Activated T-cell treated with anti-CD3 and anti-CD28 coated beads for 24 hours (primary cell): ENCODE results near the gene DMKN.

Source experiments
- DNase-seq: peaks from one replicate; pipeline ENCODE4 v3.0.0-alpha.2; 2020; ENCODE audit warnings: low read depth

Gene DMKN

GRCh38 chr19:35525873-35526272 is 12.4 kb upstream of the DMKN start:
- DNase-seq, result no peak

GRCh38 chr19:35524181-35524837 is 10.9 kb upstream of the DMKN start:
- DNase-seq, result no peak

- no peak for DNase-seq
Measured at GRCh38 chr19:35522745-35523327, 9.4 kb upstream of the DMKN start.

GRCh38 chr19:35521124-35521743 is 7.8 kb upstream of the DMKN start:
- no peak for DNase-seq

- no peak for DNase-seq
Measured at GRCh38 chr19:35519291-35519690, 5.8 kb upstream of the DMKN start.

- no peak for DNase-seq
Measured at GRCh38 chr19:35518313-35518712, 4.9 kb upstream of the DMKN start.

- no peak for DNase-seq
Measured at GRCh38 chr19:35517342-35517741, 3.9 kb upstream of the DMKN start.

GRCh38 chr19:35516310-35516709 is 2.9 kb upstream of the DMKN start:
- DNase-seq, result no peak

- no peak for DNase-seq
Measured at GRCh38 chr19:35514282-35514809, 897 bp upstream of the DMKN start.

- DNase-seq, result no peak
Measured at GRCh38 chr19:35512831-35513627, 420 bp downstream of the DMKN start.

- no peak for DNase-seq
Measured at GRCh38 chr19:35511337-35511736, 2.1 kb downstream of the DMKN start.

GRCh38 chr19:35510626-35510964 is 2.9 kb downstream of the DMKN start:
- no peak for DNase-seq

- DNase-seq, result peak; percentile 59
Measured at GRCh38 chr19:35509861-35510625, 3.4 kb downstream of the DMKN start.

GRCh38 chr19:35509018-35509652 is 4.3 kb downstream of the DMKN start:
- no peak for DNase-seq

- DNase-seq, result no peak
Measured at GRCh38 chr19:35508129-35508528, 5.3 kb downstream of the DMKN start.

- DNase-seq, result no peak
Measured at GRCh38 chr19:35507561-35507960, 5.9 kb downstream of the DMKN start.

- DNase-seq, result no peak
Measured at GRCh38 chr19:35506011-35506410, 7.4 kb downstream of the DMKN start.

- DNase-seq, result no peak
Measured at GRCh38 chr19:35502751-35503150, 10.7 kb downstream of the DMKN start.

GRCh38 chr19:35501684-35502083 is 11.8 kb downstream of the DMKN start:
- DNase-seq, result no peak

GRCh38 chr19:35500611-35501010 is 12.8 kb downstream of the DMKN start:
- no peak for DNase-seq

- DNase-seq, result no peak
Measured at GRCh38 chr19:35498984-35499527, 14.4 kb downstream of the DMKN start.
